ENCODE data around the gene KIAA1671.
"Not testable (repeated sequence)": the region's sequence is repeated elsewhere in the genome, so short reads cannot be mapped to it uniquely, and the experiment has no call there.

KIAA1671 gene

GRCh38 chr22:25200967-25201366 is 248.5 kb downstream of the KIAA1671 start:
- Histone ChIP-seq H3K4me1 (ENCODE audit: insufficient read depth, low read length) (no peaks in the 10 kb centered on the region), H3K27ac (ENCODE audit: low read length) (no peak overlapping the region), H3K27me3 (ENCODE audit: insufficient read depth, low read length) (no peaks in the 10 kb centered on the region), H3K9ac (ENCODE audit: low read depth, low read length) (no peak overlapping the region), H3K9me3 (ENCODE audit: insufficient read depth, low read depth, low read length) (no peaks in the 10 kb centered on the region), H3K36me3 (ENCODE audit: insufficient read depth, low read depth, low read length) (no peaks in the 10 kb centered on the region), H3K4me3 (ENCODE audit: low read length) (no peak overlapping the region)

DNA sequence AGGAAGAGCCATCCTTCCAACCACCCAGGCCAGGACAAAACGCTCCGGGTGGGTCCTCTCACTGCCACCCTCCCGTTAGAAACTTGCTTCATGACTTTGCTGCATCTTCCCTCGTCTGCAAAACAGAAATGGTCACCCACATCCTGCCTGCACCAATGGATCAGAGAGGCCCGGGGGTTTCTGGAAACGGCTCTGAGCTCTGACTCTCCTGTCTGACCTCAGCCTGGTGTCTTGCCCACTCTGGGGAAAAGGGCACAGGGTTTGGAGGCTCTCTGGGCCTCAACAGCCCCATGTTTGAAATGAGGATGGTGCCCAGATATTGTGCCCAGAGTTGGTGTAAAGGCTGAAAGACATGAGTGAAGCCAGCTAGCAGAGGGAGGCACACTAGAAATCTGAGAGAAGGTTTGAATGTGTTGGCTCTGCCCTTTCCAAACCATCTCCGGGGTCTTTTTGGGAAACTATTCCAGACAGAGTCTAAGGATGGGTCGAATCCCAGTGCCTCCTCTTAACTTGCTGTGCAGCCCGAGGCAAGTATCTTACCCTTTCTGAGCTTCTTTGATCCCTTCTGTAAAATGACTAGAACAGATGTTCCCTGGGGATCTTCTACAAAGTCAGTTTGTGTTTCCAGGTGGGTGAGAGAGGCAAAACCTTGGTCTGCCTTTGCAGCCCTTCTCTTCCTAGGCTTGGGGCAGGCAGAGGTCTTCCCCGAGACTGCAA is 249.2 kb downstream of the KIAA1671 start:
- H3K9ac ChIP-seq (ENCODE audit: low read depth, low read length), result no peak overlapping the region
- no peaks in the 10 kb centered on the region for H3K36me3 ChIP-seq (ENCODE audit: insufficient read depth, low read depth, low read length)
- no peaks in the 10 kb centered on the region for H3K4me1 ChIP-seq (ENCODE audit: insufficient read depth, low read length)
- H3K9me3 ChIP-seq (ENCODE audit: insufficient read depth, low read depth, low read length), result no peaks in the 10 kb centered on the region
- no peak overlapping the region for H3K27ac ChIP-seq (ENCODE audit: low read length)
- no peak overlapping the region for H3K4me3 ChIP-seq (ENCODE audit: low read length)
- H3K27me3 ChIP-seq (ENCODE audit: insufficient read depth, low read length), result no peaks in the 10 kb centered on the region

- no peaks in the 10 kb centered on the region for H3K4me1 ChIP-seq (ENCODE audit: insufficient read depth, low read length)
- no peaks in the 10 kb centered on the region for H3K27me3 ChIP-seq (ENCODE audit: insufficient read depth, low read length)
- H3K27ac ChIP-seq (ENCODE audit: low read length), result no peak overlapping the region
- no peaks in the 10 kb centered on the region for H3K9me3 ChIP-seq (ENCODE audit: insufficient read depth, low read depth, low read length)
- no peak overlapping the region for H3K4me3 ChIP-seq (ENCODE audit: low read length)
- H3K36me3 ChIP-seq (ENCODE audit: insufficient read depth, low read depth, low read length), result no peaks in the 10 kb centered on the region
- no peak overlapping the region for H3K9ac ChIP-seq (ENCODE audit: low read depth, low read length)
These were observed 249.9 kb downstream of the KIAA1671 start for GRCh38 chr22:25202290-25202921.

- H3K9ac ChIP-seq (ENCODE audit: low read depth, low read length), result no peak overlapping the region
- no peak overlapping the region for H3K27ac ChIP-seq (ENCODE audit: low read length)
- H3K9me3 ChIP-seq (ENCODE audit: insufficient read depth, low read depth, low read length), result no peaks in the 10 kb centered on the region
- no peak overlapping the region for H3K4me3 ChIP-seq (ENCODE audit: low read length)
- H3K4me1 ChIP-seq (ENCODE audit: insufficient read depth, low read length), result no peaks in the 10 kb centered on the region
- no peaks in the 10 kb centered on the region for H3K36me3 ChIP-seq (ENCODE audit: insufficient read depth, low read depth, low read length)
- H3K27me3 ChIP-seq (ENCODE audit: insufficient read depth, low read length), result no peaks in the 10 kb centered on the region
These were observed 250.6 kb downstream of the KIAA1671 start for GRCh38 chr22:25203082-25203481.

DNA sequence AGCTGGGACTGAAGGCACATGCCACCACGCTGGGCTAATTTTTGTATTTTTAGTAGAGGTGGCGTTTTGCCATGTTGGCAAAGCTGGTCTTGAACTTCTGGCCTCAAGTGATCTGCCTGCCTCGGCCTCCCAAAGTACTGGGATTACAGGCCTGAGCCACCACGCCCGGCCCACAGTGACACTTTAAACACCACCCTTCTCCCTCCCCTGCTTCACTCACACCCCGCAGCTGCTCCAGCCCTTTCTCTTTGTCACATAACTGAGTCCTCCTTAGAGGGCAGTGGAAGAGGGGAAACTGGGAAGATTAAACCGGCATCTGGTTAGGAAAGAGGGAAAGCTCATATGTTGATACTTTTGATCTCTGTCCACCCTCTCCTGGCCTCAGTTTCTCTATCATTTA is 252.0 kb downstream of the KIAA1671 start:
- H3K9me3 ChIP-seq (ENCODE audit: insufficient read depth, low read depth, low read length); H3K27me3 ChIP-seq (ENCODE audit: insufficient read depth, low read length); H3K9ac ChIP-seq (ENCODE audit: low read depth, low read length); H3K4me1 ChIP-seq (ENCODE audit: insufficient read depth, low read length); H3K27ac ChIP-seq (ENCODE audit: low read length); H3K36me3 ChIP-seq (ENCODE audit: insufficient read depth, low read depth, low read length); H3K4me3 ChIP-seq (ENCODE audit: low read length): not testable (repeated sequence)

GRCh38 chr22:25205847-25206246 is 253.3 kb downstream of the KIAA1671 start:
- Histone ChIP-seq H3K9me3 (ENCODE audit: insufficient read depth, low read depth, low read length) (no peaks in the 10 kb centered on the region), H3K4me3 (ENCODE audit: low read length) (no peak overlapping the region), H3K27me3 (ENCODE audit: insufficient read depth, low read length) (no peaks in the 10 kb centered on the region)

DNA sequence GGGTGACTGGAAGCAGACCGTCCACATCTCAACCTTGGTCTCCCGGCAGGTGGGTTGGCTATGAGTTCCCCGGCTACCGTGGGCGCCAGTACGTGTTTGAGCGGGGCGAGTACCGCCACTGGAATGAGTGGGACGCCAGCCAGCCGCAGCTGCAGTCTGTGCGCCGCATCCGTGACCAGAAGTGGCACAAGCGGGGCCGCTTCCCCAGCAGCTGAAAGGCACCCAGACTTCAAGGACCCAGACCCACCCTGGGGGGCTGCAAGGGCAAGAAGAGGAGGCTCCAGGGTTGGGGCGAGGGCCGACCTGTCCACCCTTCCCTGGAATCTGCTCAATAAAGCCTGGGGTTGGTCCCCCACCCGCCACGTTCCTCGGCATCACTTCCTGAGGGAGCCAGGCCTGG is 254.5 kb downstream of the KIAA1671 start:
- Histone ChIP-seq H3K4me1 (ENCODE audit: insufficient read depth, low read length) (no peaks in the 10 kb centered on the region), H3K27me3 (ENCODE audit: insufficient read depth, low read length) (no peaks in the 10 kb centered on the region), H3K9me3 (ENCODE audit: insufficient read depth, low read depth, low read length) (no peaks in the 10 kb centered on the region)

More at GRCh38 chr22:25205847-25206246, 253.3 kb downstream of the KIAA1671 start:
- H3K9ac ChIP-seq (ENCODE audit: low read depth, low read length), result no peak overlapping the region
- H3K27ac ChIP-seq (ENCODE audit: low read length), result no peak overlapping the region
- no peaks in the 10 kb centered on the region for H3K36me3 ChIP-seq (ENCODE audit: insufficient read depth, low read depth, low read length)
- H3K4me1 ChIP-seq (ENCODE audit: insufficient read depth, low read length), result no peaks in the 10 kb centered on the region

GRCh38 chr22:25207553-25208157 is 255.1 kb downstream of the KIAA1671 start:
- H3K9ac ChIP-seq (ENCODE audit: low read depth, low read length), result no peak overlapping the region
- no peak overlapping the region for H3K27ac ChIP-seq (ENCODE audit: low read length)
- no peaks in the 10 kb centered on the region for H3K9me3 ChIP-seq (ENCODE audit: insufficient read depth, low read depth, low read length)
- H3K4me1 ChIP-seq (ENCODE audit: insufficient read depth, low read length), result no peaks in the 10 kb centered on the region
- H3K4me3 ChIP-seq (ENCODE audit: low read length), result no peak overlapping the region
- H3K27me3 ChIP-seq (ENCODE audit: insufficient read depth, low read length), result no peaks in the 10 kb centered on the region
- H3K36me3 ChIP-seq (ENCODE audit: insufficient read depth, low read depth, low read length), result no peaks in the 10 kb centered on the region

More for the DNA sequence above, 254.5 kb downstream of the KIAA1671 start:
- Histone ChIP-seq H3K27ac (ENCODE audit: low read length) (no peak overlapping the region), H3K4me3 (ENCODE audit: low read length) (no peak overlapping the region), H3K9ac (ENCODE audit: low read depth, low read length) (no peak overlapping the region), H3K36me3 (ENCODE audit: insufficient read depth, low read depth, low read length) (no peaks in the 10 kb centered on the region)

GRCh38 chr22:25208328-25208727 is 255.8 kb downstream of the KIAA1671 start:
- peaks cover 1% of the 10 kb centered on the region; the same call in 1 of the 2 replicates for H3K9me3 ChIP-seq (ENCODE audit: insufficient read depth, low read depth, low read length)
- no peak overlapping the region for H3K4me3 ChIP-seq (ENCODE audit: low read length)
- H3K27ac ChIP-seq (ENCODE audit: low read length), result no peak overlapping the region
- no peaks in the 10 kb centered on the region for H3K36me3 ChIP-seq (ENCODE audit: insufficient read depth, low read depth, low read length)
- H3K27me3 ChIP-seq (ENCODE audit: insufficient read depth, low read length), result no peaks in the 10 kb centered on the region
- H3K4me1 ChIP-seq (ENCODE audit: insufficient read depth, low read length), result no peaks in the 10 kb centered on the region
- H3K9ac ChIP-seq (ENCODE audit: low read depth, low read length), result no peak overlapping the region

DNA sequence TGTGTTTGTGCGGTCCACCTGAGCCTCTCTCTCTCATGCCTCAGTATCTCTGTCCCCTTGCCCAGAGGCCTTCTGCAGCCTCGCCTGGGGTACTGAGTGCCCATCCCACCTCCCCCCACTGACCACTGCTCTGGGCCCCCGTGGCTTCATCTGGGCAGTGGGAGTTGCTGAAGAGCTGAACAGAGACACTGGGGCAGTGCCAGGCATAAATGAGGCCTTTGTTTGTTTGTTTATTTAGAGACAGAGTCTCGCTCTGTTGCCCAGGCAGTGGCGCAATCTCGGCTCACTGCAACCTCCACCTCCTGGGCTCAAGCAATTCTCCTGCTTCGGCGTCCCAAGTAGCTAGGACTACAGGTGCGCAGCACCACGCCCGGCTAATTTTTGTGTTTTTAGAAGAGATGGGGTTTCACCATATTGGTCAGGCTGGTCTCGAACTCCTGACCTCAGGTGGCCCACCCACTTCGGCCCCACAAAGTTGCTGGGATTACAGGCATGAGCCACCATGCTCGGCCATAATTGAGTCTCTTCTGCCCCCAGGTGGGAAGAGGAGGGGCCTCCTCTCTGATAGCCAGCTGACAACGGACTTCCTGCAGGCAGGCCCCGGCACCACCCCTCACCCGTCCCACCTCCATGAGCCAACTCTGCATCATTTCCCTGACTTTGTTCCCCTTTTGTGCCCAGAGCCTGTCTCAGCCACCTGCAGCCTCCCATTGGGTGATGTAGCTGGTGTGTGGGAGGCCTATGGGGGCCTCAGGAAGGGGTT is 256.4 kb downstream of the KIAA1671 start:
- no peak overlapping the region for H3K9ac ChIP-seq (ENCODE audit: low read depth, low read length)
- H3K36me3 ChIP-seq (ENCODE audit: insufficient read depth, low read depth, low read length), result no peaks in the 10 kb centered on the region
- H3K27ac ChIP-seq (ENCODE audit: low read length), result no peak overlapping the region
- H3K4me3 ChIP-seq (ENCODE audit: low read length), result no peak overlapping the region
- H3K4me1 ChIP-seq (ENCODE audit: insufficient read depth, low read length), result no peaks in the 10 kb centered on the region
- H3K27me3 ChIP-seq (ENCODE audit: insufficient read depth, low read length), result no peaks in the 10 kb centered on the region
- H3K9me3 ChIP-seq (ENCODE audit: insufficient read depth, low read depth, low read length), result peaks cover 7% of the 10 kb centered on the region; the same call in 1 of the 2 replicates

DNA sequence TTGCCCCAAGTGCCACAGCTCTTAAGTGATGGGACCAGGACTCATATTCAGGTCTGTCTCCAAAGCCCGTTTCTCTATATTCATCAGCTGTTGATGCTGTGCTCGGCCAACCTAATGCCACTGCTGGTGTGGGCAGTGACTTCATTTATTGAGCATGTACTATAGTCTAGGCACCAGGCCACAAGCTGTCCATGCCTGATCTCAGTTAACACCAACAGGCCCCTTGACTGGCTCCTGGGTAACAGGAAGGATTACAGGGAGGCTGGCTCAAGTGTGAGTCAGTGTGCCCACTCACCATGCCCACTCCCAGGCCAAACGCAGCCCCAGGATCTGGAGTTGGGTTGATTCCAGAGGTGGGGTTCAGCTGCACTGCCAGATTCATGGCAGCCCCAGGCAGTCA is 258.3 kb downstream of the KIAA1671 start:
- Histone ChIP-seq H3K9ac (ENCODE audit: low read depth, low read length) (no peak overlapping the region), H3K36me3 (ENCODE audit: insufficient read depth, low read depth, low read length) (no peaks in the 10 kb centered on the region), H3K4me3 (ENCODE audit: low read length) (no peak overlapping the region), H3K4me1 (ENCODE audit: insufficient read depth, low read length) (no peaks in the 10 kb centered on the region), H3K27me3 (ENCODE audit: insufficient read depth, low read length) (no peaks in the 10 kb centered on the region), H3K27ac (ENCODE audit: low read length) (no peak overlapping the region), H3K9me3 (ENCODE audit: insufficient read depth, low read depth, low read length) (peaks cover 10% of the 10 kb centered on the region; the same call in 1 of the 2 replicates)
